Spleen (tissue), 11 donors: ENCODE data around the gene ANKRD61. TPM values are rescaled to one million over a fixed set of nuclear protein-coding genes. Genes with fewer than 3 reads are reported as not detected.

Source experiments
- DNase-seq: peaks from one replicate; pipeline ENCODE4 v3.0.0-alpha.2; 2020
- H3K27ac ChIP-seq, 8 donors: fragments of 200-600 bp; sonication (generic) in 7 of 8; 1 replicate in 4 of 8; 2 replicates in 4 of 8; pipeline versions ENCODE4 v1.5.0 to v1.8.0; 2016 to 2021; ENCODE audit warnings: inconsistent platforms in 4 of 8, mild to moderate bottlenecking in 4 of 8, moderate library complexity in 1 of 8
- H3K27me3 ChIP-seq, 7 donors: fragments of 200-600 bp; sonication (generic) in 6 of 7; replicated peaks in 1 of 7; 1 replicate in 4 of 7; 2 replicates in 3 of 7; pipeline versions ENCODE4 v1.5.0 to v1.8.0; 2016 to 2021; ENCODE audit warnings: inconsistent platforms in 3 of 7, mild to moderate bottlenecking in 1 of 7
- H3K36me3 ChIP-seq, 6 donors: fragments of 200-600 bp; sonication (generic) in 5 of 6; 1 replicate in 4 of 6; 2 replicates in 2 of 6; pipeline versions ENCODE4 v1.5.0 to v1.8.0; 2016 to 2021; ENCODE audit warnings: inconsistent platforms in 2 of 6
- H3K4me1 ChIP-seq, 6 donors: fragments of 200-600 bp; sonication (generic) in 5 of 6; 1 replicate in 3 of 6; 2 replicates in 3 of 6; pipeline versions ENCODE4 v1.5.0 to v1.8.0; 2016 to 2021; ENCODE audit warnings: inconsistent platforms in 3 of 6
- H3K4me3 ChIP-seq, 8 donors: fragments of 200-600 bp; sonication (generic) in 7 of 8; 1 replicate in 4 of 8; 2 replicates in 4 of 8; pipeline versions ENCODE4 v1.5.0 to v1.8.0; 2016 to 2021; ENCODE audit warnings: inconsistent platforms in 4 of 8, mild to moderate bottlenecking in 4 of 8, moderate library complexity in 2 of 8
- H3K9me3 ChIP-seq, 8 donors: fragments of 200-600 bp; sonication (generic) in 7 of 8; 1 replicate in 4 of 8; 2 replicates in 4 of 8; pipeline versions ENCODE4 v1.5.0 to v1.8.0; 2016 to 2021; ENCODE audit warnings: inconsistent platforms in 4 of 8
- POLR2A ChIP-seq, 3 donors: fragments of 450-650 bp; IDR thresholded peaks; one replicate each; pipeline ENCODE4 v1.5.1; 2017; ENCODE audit warnings: antibody characterized with exemption in 3 of 3, mild to moderate bottlenecking in 1 of 3
- POLR2AphosphoS5 ChIP-seq, 3 donors: sonication (generic); formaldehyde crosslinking; IDR thresholded peaks; one replicate each; pipeline ENCODE4 v1.5.1; 2017; ENCODE audit warnings: antibody characterized with exemption in 3 of 3
- WGBS, 5 donors: extraction: QIAGEN DNeasy Blood & Tissue Kit in 3 of 5; methylation state at CpG; one replicate each; pipeline versions ENCODE4 v1.1.5 to v1.1.7; 2013 to 2018; 5-methylcytosine and 5-hydroxymethylcytosine counted together
- intact Hi-C: fragments of 100-400 bp; cut with DNase I; formaldehyde crosslinking; loops from one replicate; pipeline ENCODE4 v1.15.0; 2023; ENCODE audit warnings: low total_unique reads
- polyA plus RNA-seq, 3 donors: library from polyadenylated mRNA; stranded (reverse); fragments of 200-250 nt; gene quantifications; one replicate each; pipeline ENCODE4 v1.2.1, GENCODE V29; 2013
- total RNA-seq, 7 donors: library from RNA; depleted of rRNA in 3 of 7; stranded (reverse); fragments of >200 nt in 3 of 7; fragmentation: NEBNext Ultra II Directional in 4 of 7; extraction: Animal tissue kit (Norgen Biotek cat#: 25700) in 4 of 7; gene quantifications; one replicate each; pipeline versions ENCODE4 v1.1.0 to v1.2.1, GENCODE V29; 2016 to 2021
- TF ChIP-seq, protein P1 (sequence below), 11 experiments: fragments of 200-600 bp in 7 of 11; fragments of 450-650 bp in 4 of 11; sonication (generic) in 4 of 11; IDR thresholded peaks in 8 of 11; conservative IDR thresholded peaks in 3 of 11; 1 replicate in 7 of 11; 2 replicates in 4 of 11; pipeline versions ENCODE4 v1.4.0 to v1.8.0; 2016 to 2021; ENCODE audit warnings: antibody characterized with exemption in 11 of 11, inconsistent platforms in 4 of 11, mild to moderate bottlenecking in 1 of 11
- donor health status: healthy with polysubstance abuse.
- donor health status: DM: no; HTN: no; CAD: no; lungs with moderate emphysema.
- donor health status: DM: no; HTN: no; CAD: no.
- donor health status: Bipolar disorder and iron deficiency.
- donor health status: healthy.
- donor health status: DM: no; HTN: no; CAD: no.
- donor health status: DM: yes; HTN: yes; CAD: no.

ANKRD61 gene
- total and polyA plus RNA-seq, 10 donors, result 0.05 to 0.37 (median 0.13) TPM; not detected in 7

DNA sequence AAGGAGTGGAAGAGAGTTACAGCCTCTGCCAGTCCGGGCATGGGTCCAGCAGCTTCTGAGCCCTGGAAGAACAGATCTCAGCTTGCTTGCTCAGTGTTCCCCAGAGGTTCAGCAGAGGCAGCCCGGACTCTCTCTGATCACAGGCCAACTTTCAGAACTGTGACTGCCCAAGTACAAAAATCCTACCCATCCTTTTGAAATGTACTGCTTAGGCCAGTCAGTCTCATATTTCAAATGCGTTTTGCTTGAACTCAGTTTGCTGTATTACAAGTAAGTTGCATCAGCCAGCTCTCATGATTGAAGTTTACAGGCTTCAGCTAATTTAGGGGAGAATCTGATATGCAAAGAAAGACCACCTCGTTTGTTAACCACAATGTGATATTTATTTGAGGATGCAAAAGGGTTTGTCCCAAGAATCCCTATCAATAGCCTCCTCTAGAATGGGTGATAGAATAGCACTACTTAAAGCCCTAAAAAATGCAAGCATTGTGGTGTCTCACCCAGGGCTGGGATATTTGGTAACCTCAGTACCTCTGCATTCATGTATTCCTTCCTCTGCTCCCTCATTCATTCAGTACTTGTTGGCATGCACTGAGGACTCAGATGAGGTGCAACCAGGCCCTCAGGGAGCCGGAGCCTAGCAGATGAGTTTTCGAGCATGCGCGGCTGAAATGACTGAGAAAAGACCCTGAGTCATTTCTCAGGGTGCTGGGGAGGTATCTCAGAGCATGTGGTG, 15.1 kb upstream of the ANKRD61 start:
- Histone ChIP-seq H3K9me3 (no peaks in the 10 kb centered on the region), H3K27me3 (no peaks in the 10 kb centered on the region), H3K27ac (peak overlapping the region in 1 of 8 donors; percentile 21), H3K4me1 (peaks cover 0 to 17% (median 3%) of the 10 kb centered on the region in 6 donors), H3K4me3 (no peak overlapping the region), H3K36me3 (peaks cover 2 to 87% (median 54%) of the 10 kb centered on the region in 6 donors)
- TF ChIP-seq POLR2A (IDR thresholded peaks at IDR 0.05) (no peak), POLR2AphosphoS5 (IDR thresholded peaks at IDR 0.05) (no peak)
- TF ChIP-seq, protein P1, sequence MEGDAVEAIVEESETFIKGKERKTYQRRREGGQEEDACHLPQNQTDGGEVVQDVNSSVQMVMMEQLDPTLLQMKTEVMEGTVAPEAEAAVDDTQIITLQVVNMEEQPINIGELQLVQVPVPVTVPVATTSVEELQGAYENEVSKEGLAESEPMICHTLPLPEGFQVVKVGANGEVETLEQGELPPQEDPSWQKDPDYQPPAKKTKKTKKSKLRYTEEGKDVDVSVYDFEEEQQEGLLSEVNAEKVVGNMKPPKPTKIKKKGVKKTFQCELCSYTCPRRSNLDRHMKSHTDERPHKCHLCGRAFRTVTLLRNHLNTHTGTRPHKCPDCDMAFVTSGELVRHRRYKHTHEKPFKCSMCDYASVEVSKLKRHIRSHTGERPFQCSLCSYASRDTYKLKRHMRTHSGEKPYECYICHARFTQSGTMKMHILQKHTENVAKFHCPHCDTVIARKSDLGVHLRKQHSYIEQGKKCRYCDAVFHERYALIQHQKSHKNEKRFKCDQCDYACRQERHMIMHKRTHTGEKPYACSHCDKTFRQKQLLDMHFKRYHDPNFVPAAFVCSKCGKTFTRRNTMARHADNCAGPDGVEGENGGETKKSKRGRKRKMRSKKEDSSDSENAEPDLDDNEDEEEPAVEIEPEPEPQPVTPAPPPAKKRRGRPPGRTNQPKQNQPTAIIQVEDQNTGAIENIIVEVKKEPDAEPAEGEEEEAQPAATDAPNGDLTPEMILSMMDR (IDR thresholded peaks at IDR 0.05 in 8 of 11, conservative IDR thresholded peaks at IDR 0.05 in 3 of 11), result no peak
- intact Hi-C loops, result no loop called here
- DNase-seq, result no peak
- WGBS, 5 donors, result 78 to 93% (median 89%) methylated on average over 8 of the region's 8 CpGs

DNA sequence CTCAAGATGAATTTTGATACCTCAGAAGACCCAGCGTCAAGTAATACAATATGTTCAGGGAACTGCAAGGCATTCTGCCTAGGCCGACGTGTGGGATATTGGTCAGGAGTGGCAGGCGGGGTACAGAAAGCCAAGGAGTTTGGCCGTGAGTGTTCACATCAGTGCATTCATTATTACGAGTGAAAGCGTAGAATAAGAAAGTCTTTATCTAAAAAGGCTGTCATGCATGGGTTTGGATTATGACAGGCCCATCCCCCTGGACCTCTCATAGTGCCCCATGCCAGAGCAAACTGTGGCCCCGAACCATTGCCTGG, 14.6 kb upstream of the ANKRD61 start:
- TF ChIP-seq POLR2A (IDR thresholded peaks at IDR 0.05) (no peak), POLR2AphosphoS5 (IDR thresholded peaks at IDR 0.05) (no peak)
- TF ChIP-seq, protein P1 (IDR thresholded peaks at IDR 0.05 in 8 of 11, conservative IDR thresholded peaks at IDR 0.05 in 3 of 11), result no peak
- H3K27me3 ChIP-seq, result no peaks in the 10 kb centered on the region
- no peak overlapping the region for H3K4me3 ChIP-seq
- H3K4me1 ChIP-seq, result peaks cover 0 to 11% (median 0%) of the 10 kb centered on the region in 6 donors
- H3K27ac ChIP-seq, result peak overlapping the region in 1 of 8 donors; percentile 21
- no peaks in the 10 kb centered on the region for H3K9me3 ChIP-seq
- WGBS, 5 donors, result 92 to 98% (median 95%) methylated on average over 8 of the region's 8 CpGs
- intact Hi-C loops, result no loop called here
- peaks cover 2 to 87% (median 59%) of the 10 kb centered on the region in 6 donors for H3K36me3 ChIP-seq
- DNase-seq, result no peak

DNA sequence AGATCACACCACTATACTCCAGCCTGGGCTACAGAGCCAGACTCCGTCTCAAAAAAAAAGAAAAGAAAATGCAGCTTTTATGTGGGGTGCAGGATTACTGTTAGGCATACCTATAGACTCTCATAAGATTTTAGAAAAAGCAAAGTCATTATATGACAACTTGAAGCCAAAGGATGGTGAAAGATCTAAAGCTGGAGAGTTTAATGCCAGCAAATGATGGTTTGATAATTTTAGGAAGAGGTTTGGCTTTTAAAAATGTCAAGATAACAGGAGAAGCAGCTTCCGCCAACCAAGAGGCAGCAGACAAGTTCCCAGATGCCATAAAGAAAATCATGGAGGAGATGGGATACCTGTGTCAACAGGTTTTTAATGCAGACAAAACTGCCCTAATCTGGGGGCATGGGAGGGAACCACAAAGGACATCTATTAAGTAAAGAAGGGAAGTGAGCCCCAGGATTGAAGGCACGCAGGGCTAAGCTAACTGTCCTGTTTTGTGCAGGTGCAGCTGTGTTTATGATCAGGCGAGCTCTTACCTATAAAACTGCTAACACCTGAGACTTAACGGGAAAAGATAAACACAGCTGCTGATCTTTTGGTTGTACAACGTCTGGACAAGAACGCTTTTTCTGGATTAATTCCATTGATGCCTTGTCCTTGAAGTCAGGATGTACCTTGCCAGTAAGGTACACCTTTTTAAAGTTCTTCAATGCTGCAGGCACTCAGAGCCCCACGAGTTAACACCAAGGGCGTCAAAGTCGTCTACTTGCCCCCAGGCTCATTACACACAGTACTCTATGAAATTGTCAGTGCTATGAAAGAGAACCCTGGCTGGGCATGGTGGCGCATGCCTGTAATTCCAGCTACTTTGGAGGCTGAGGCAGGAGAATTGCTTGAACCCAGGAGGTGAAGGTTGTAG, 10.5 kb upstream of the ANKRD61 start:
- DNase-seq, result no peak
- no peak overlapping the region for H3K4me3 ChIP-seq
- peaks cover 5 to 100% (median 91%) of the 10 kb centered on the region in 6 donors for H3K36me3 ChIP-seq
- H3K4me1 ChIP-seq, result peaks cover 0 to 11% (median 3%) of the 10 kb centered on the region in 6 donors
- intact Hi-C loops, result no loop called here
- no peak overlapping the region for H3K27ac ChIP-seq
- no peaks in the 10 kb centered on the region for H3K27me3 ChIP-seq
- 90 to 97% (median 93%) methylated on average over 11 of the region's 11 CpGs for WGBS, 5 donors
- TF ChIP-seq POLR2AphosphoS5 (IDR thresholded peaks at IDR 0.05) (no peak), POLR2A (IDR thresholded peaks at IDR 0.05) (no peak)
- TF ChIP-seq, protein P1 (IDR thresholded peaks at IDR 0.05 in 8 of 11, conservative IDR thresholded peaks at IDR 0.05 in 3 of 11), result no peak
- no peaks in the 10 kb centered on the region for H3K9me3 ChIP-seq

DNA sequence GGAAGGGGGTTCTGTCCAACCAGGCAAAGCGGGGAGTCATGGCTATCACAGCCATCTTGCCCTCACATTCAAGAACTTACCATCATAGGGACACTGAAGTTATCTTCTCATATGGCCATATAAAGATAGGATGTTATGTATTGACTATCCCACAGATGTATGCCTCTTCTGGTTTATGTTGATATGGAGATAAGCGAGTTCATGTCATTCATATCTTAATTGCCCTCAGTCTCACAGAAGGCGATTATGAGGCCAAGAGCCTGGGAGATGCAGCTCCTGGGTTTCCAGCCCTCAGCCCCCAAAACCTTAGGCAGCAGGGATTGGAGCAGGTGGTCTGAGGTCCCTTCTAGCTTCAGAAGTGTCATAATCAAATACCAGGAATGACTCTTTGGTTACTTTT, 8.5 kb upstream of the ANKRD61 start:
- no peak overlapping the region for H3K27ac ChIP-seq
- peaks cover 5 to 100% (median 84%) of the 10 kb centered on the region in 6 donors for H3K36me3 ChIP-seq
- DNase-seq, result no peak
- no peaks in the 10 kb centered on the region for H3K27me3 ChIP-seq
- no peak overlapping the region for H3K4me3 ChIP-seq
- TF ChIP-seq, protein P1 (IDR thresholded peaks at IDR 0.05 in 8 of 11, conservative IDR thresholded peaks at IDR 0.05 in 3 of 11), result no peak
- TF ChIP-seq POLR2A (IDR thresholded peaks at IDR 0.05), result no peak
- no peaks in the 10 kb centered on the region for H3K9me3 ChIP-seq
- WGBS, 5 donors, result 93 to 99% (median 96%) methylated on average over 3 of the region's 3 CpGs
- intact Hi-C loops, result no loop called here
- H3K4me1 ChIP-seq, result peaks cover 15 to 31% (median 21%) of the 10 kb centered on the region in 6 donors
